LoVo (cell line): ENCODE results near the gene MEGF10.

Experiments used
- DNase-seq: peaks from one replicate; pipeline ENCODE4 v3.0.0-alpha.2; 2016; ENCODE audit warnings: low spot score

The MEGF10 gene

GRCh38 chr5:127326976-127327755 lies 36.6 kb downstream of the MEGF10 start:
- DNase-seq = no peak

- no peak for DNase-seq
These were observed 39.5 kb downstream of the MEGF10 start for GRCh38 chr5:127330116-127330515.

GRCh38 chr5:127331890-127332649 lies 41.5 kb downstream of the MEGF10 start:
- no peak for DNase-seq

GRCh38 chr5:127333483-127333882 lies 42.9 kb downstream of the MEGF10 start:
- DNase-seq = no peak

- DNase-seq = no peak
These were observed 44.8 kb downstream of the MEGF10 start for GRCh38 chr5:127335381-127335780.

GRCh38 chr5:127337876-127338275 lies 47.3 kb downstream of the MEGF10 start:
- DNase-seq = no peak

GRCh38 chr5:127338501-127338900 lies 47.9 kb downstream of the MEGF10 start:
- no peak for DNase-seq

- no peak for DNase-seq
These were observed 50.0 kb downstream of the MEGF10 start for GRCh38 chr5:127340606-127341005.

- DNase-seq = no peak
These were observed 51.8 kb downstream of the MEGF10 start for GRCh38 chr5:127342364-127342763.

- DNase-seq = no peak
These were observed 52.7 kb downstream of the MEGF10 start for GRCh38 chr5:127343313-127343712.

GRCh38 chr5:127343866-127344265 lies 53.3 kb downstream of the MEGF10 start:
- DNase-seq = no peak

- DNase-seq = no peak
These were observed 54.3 kb downstream of the MEGF10 start for GRCh38 chr5:127344931-127345330.

- no peak for DNase-seq
These were observed 60.8 kb downstream of the MEGF10 start for GRCh38 chr5:127351418-127351817.

GRCh38 chr5:127352068-127352467 lies 61.5 kb downstream of the MEGF10 start:
- no peak for DNase-seq

GRCh38 chr5:127353327-127353726 lies 62.7 kb downstream of the MEGF10 start:
- no peak for DNase-seq

GRCh38 chr5:127353796-127354195 lies 63.2 kb downstream of the MEGF10 start:
- no peak for DNase-seq

GRCh38 chr5:127355337-127355736 lies 64.7 kb downstream of the MEGF10 start:
- DNase-seq = no peak

GRCh38 chr5:127358284-127358683 lies 67.7 kb downstream of the MEGF10 start:
- no peak for DNase-seq

GRCh38 chr5:127358740-127359139 lies 68.1 kb downstream of the MEGF10 start:
- no peak for DNase-seq

GRCh38 chr5:127359502-127359901 lies 68.9 kb downstream of the MEGF10 start:
- DNase-seq = no peak

GRCh38 chr5:127363403-127363802 lies 72.8 kb downstream of the MEGF10 start:
- no peak for DNase-seq

- DNase-seq = no peak
These were observed 76.4 kb downstream of the MEGF10 start for GRCh38 chr5:127367029-127367428.

GRCh38 chr5:127367946-127368465 lies 77.4 kb downstream of the MEGF10 start:
- DNase-seq = no peak
